ENCODE data around the gene ICAM4. TPM values are rescaled to one million over a fixed set of nuclear protein-coding genes. Genes with fewer than 3 reads are reported as not detected.

The ICAM4 gene
- total RNA-seq, 1 experiment from 2014 or later: 0.52 TPM

GRCh38 chr19:10329555-10329954, 42.8 kb downstream of the ICAM4 start:
- H3K79me2 ChIP-seq (ENCODE audit: low read depth): peaks cover 29% of the 10 kb centered on the region
- ChIA-PET POLR2A (ENCODE audit: unreplicated experiment) (no interaction called here), CTCF (no interaction called here)
- no peak overlapping the region for H3K4me3 ChIP-seq
- no peaks in the 10 kb centered on the region for H3K27me3 ChIP-seq (ENCODE audit: insufficient read depth, low read depth)
- H3K9me3 ChIP-seq (ENCODE audit: insufficient read depth, low read depth): no peaks in the 10 kb centered on the region
- peaks cover 10% of the 10 kb centered on the region for H3K4me1 ChIP-seq (replicated peaks; ENCODE audit: insufficient read depth)
- no peak for DNase-seq
- TF ChIP-seq EZH2 (IDR thresholded peaks at IDR 0.05; ENCODE audit: low read depth): no peak
- no peak for TF ChIP-seq CTCF (conservative IDR thresholded peaks at IDR 0.05)
- H3K4me2 ChIP-seq: no peak overlapping the region
- H3K27ac ChIP-seq: no peak overlapping the region
- H3K9me2 ChIP-seq (ENCODE audit: insufficient read depth): no peaks in the 10 kb centered on the region
- H3F3A ChIP-seq (ENCODE audit: insufficient read depth, low read depth): peaks cover 16% of the 10 kb centered on the region; the same call in 1 of the 2 replicates
- no peak overlapping the region for H2AFZ ChIP-seq
- BruUV-seq (replicated peaks): no TSS peak
- peaks cover 42% of the 10 kb centered on the region; the same call in 1 of the 2 replicates for H3K36me3 ChIP-seq (ENCODE audit: low read depth)
- peaks cover 28% of the 10 kb centered on the region for H4K20me1 ChIP-seq (ENCODE audit: insufficient read depth)
- intact Hi-C loops (cut with micrococcal nuclease; ENCODE audit: unreplicated experiment): no loop called here

- H3K27ac ChIP-seq: no peak overlapping the region
- H2AFZ ChIP-seq: peak overlapping the region; percentile 76
These were observed 45.6 kb downstream of the ICAM4 start for GRCh38 chr19:10332158-10332964.

More at GRCh38 chr19:10332158-10332964, 45.6 kb downstream of the ICAM4 start:
- Histone ChIP-seq H3K9me2 (ENCODE audit: insufficient read depth) (no peaks in the 10 kb centered on the region), H3K4me2 (peak overlapping the region; percentile 99), H3K79me2 (ENCODE audit: low read depth) (peaks cover 29% of the 10 kb centered on the region), H3K36me3 (ENCODE audit: low read depth) (peaks cover 30% of the 10 kb centered on the region; the same call in 1 of the 2 replicates), H3F3A (ENCODE audit: insufficient read depth, low read depth) (peaks cover 8% of the 10 kb centered on the region; the same call in 1 of the 2 replicates), H3K27me3 (ENCODE audit: insufficient read depth, low read depth) (no peaks in the 10 kb centered on the region), H3K4me1 (replicated peaks; ENCODE audit: insufficient read depth) (peaks cover 10% of the 10 kb centered on the region), H4K20me1 (ENCODE audit: insufficient read depth) (peaks cover 19% of the 10 kb centered on the region), H3K4me3 (peak overlapping the region; percentile 78), H3K9me3 (ENCODE audit: insufficient read depth, low read depth) (no peaks in the 10 kb centered on the region)
- ChIA-PET CTCF (no interaction called here), POLR2A (ENCODE audit: unreplicated experiment) (no interaction called here)
- TF ChIP-seq EZH2 (IDR thresholded peaks at IDR 0.05; ENCODE audit: low read depth): no peak
- TF ChIP-seq CTCF (conservative IDR thresholded peaks at IDR 0.05): no peak
- peak in 1 of 2 experiments; percentile 36 for DNase-seq
- no TSS peak for BruUV-seq (replicated peaks)
- intact Hi-C loops (cut with micrococcal nuclease; ENCODE audit: unreplicated experiment): loop anchor here (5.0 kb wide), 1 partner anchor 50 kb away; the partner anchor contains the start of gene TYK2
